HG02798 (cell line): ENCODE measurements around the gene AKAP8L.
"Not testable (repeated sequence)": the region's sequence is repeated elsewhere in the genome, so short reads cannot be mapped to it uniquely, and the experiment has no call there.

Experiments
- ATAC-seq: cut with Tn5 transposase; IDR thresholded peaks from one replicate; pipeline ENCODE4 v1.9.1; 2021; ENCODE audit warnings: mild to moderate bottlenecking; ENCODE audit not compliant: unreplicated experiment, poor library complexity

The AKAP8L gene

DNA sequence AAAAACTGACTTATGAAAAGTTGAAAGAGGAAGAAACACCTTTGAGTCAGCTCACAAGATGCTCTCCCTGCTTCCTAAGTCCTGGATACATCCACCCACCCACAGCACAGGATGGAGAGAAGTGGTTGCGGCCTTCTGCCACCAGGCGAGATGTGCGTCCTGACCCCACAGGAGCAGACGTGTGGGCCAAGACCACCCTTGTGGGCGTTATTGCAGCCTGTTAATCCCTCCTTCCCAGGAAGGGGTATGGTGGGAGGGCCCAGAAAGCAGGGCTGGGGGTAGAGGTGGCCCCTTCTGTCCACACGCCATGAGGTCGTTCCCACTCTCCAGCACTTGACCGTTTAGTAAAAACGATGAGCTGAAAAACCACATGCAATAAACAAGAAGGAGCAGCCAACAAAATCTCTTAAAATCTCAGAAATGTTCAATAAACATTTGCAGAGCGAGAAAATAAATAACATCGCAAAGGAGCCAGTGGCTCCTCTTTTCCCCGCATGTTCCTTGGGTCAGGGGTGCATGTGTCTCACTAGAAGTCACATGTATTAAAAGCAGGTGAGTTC lies 2.4 kb upstream of the AKAP8L start:
- ATAC-seq = no peak

DNA sequence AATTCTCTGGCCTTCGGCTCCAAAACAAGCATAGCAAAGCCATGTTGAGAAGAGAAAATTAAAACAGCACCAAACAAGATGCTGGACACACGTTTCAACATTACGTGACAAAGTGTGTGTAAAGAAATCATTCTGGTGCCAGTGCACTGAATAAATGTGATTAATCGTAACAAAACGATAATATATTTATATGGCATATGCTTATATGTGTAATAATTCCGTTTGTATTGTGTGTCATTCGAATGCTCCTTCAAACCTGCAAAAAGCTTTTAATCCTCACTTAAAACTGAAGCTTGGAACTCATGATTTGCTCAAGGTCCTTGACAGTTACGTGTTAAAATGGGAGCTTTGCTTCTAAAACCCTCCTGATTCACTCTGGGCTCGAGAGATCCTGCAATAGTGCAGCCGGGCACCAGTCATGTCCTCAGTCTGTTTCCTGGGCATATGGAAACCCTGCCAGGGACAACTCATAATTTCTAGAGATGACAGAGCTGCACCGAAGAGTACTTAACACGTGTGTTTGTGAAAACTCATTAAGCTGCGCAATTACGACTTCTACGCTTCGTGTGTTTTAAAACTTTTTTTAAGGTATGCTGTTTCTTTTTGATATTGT lies 731 bp upstream of the AKAP8L start:
- no peak for ATAC-seq

DNA sequence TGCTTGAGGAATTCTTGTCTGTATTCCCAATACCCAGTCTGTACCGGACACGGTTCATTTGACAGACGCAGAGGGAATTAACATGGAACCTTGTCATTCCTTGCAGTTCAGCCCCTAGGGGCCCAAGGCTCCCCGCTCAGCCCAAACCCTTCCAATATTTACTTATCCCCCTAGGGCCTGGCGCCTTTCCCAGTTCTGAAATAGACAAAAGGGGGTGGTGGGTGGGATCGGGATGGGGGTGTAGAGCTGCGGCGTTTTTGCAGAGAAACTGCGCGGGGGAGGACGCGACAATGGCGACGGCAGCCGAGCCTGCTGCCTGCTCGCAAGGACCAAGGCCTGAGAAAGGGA lies 583 bp downstream of the AKAP8L start:
- no peak for ATAC-seq

DNA sequence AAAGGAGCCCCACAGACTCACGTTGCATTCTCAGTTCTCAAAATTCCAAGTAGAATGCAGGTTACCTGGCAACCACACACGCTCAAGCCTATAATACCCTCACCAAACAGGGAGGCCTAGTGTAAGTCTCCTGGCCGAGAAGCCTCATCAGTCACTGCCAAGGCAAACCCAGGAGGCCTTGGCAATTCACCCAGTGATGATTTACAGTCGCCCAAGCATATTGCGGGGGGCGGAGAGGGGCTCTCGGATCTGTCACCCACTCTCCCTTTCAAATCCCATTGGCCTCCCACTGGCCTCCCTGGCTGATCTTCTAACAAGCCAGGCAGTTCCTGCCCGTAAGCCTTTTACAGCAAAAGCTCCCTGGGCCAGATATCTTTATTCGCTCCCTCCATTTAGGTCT lies 1.1 kb downstream of the AKAP8L start:
- ATAC-seq = no peak

DNA sequence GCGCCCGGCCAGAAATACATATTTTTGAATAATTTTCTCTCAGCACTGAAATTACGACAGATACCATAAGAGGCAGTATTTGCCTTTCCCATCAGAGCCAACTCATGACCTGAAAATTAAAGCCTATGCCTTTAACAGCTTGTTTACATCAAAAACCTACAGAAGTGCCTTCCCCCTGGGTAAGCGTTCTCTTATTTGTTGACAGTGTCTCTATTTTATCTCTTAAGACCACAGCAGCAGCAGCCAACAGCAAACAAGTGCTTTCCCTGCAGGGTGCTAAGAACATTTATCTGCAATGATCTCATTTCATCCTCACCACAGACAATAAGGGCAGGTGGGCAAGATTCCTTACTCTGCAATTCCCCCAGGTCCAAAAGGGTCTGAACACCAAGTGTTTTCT lies 6.0 kb downstream of the AKAP8L start:
- no peak for ATAC-seq

DNA sequence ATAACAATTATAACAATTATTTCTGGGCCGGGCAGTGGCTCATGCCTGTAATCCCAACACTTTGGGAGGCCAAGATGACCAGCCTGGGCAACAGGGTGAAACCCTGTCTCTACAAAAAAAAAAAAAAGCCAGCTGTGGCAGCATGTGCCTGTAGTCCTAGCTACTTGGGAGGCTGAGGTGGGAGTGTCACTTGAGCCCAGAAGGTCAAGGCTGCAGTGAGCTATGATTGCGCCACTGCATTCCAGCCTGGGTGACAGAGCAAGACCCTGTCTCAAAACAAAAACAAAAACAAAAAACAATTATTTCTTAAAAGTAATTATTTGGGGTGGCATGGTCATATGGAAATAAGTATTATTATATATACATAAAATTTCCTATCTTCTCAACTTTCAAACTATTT lies 7.4 kb downstream of the AKAP8L start:
- ATAC-seq = not testable (repeated sequence)

DNA sequence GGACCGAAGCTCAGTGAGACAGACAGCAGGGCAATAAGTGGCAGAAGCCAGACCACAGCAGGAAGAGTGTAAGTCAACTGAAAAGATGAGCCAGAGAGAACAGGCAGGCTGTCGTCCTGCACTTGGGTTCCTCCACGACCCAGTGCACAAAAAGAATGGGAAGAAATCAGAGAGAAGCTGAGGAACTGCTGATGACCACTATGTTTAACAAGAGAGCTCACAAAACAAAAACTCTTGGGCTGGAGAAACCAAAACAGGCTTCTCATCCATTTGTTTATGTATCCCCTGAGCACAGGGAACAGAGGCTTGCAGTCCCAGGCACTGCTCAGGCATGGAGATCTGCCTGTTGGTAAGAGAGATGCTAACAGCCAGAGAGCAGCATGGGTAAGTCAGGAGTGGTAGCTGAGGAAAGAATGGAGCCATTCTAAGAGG lies 14.0 kb downstream of the AKAP8L start:
- no peak for ATAC-seq

DNA sequence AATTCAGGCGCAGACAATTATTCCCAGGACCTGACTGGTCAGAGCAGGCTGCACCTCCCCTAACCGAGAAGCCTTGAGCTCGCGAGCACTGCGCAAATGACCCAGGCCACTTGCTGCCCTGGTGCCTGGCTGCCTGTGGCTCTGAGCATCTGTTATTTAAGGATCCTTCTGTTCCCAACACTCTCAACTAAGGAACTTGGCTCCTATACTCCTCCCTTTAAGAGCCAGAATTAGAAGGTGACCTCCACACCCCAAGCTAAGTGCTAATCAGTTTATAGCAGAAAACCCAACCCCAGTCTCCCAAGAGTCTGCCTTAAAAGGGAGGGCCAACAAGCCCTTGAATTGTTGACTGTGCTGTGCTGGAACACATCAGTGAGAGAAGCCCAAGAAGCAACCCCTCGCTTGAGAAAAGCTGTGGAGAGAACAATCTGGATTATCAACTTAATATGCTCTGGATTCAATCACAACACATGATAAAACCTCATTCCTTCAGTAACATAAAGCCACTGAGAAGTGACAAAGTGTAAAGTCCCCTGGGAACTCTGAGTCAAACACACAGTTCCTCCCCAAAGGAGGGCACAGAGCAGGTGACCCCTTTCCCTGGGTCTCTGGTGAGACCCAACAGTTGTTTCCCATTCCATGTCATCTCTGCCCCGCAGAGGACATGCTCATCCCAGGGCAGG lies 14.6 kb downstream of the AKAP8L start:
- ATAC-seq = no peak

DNA sequence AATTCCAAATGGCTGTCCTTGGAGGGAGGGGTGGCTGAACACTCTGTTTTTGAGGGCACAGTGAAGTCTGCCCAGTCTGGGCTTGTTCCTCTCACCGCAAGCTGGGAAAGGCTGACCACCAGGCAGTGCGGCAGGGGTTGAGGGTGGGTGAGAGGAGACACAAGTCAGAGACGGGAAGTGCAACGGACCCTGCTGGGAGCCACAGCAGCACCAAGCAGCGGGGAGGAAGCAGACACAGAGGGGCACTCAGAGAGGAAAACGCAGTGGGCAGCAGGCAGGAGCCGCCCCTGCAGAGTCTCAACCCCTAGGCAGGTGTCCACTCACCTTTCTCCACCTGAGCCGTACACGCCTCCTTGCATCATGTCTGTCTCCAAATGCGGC lies 15.6 kb downstream of the AKAP8L start:
- no peak for ATAC-seq

DNA sequence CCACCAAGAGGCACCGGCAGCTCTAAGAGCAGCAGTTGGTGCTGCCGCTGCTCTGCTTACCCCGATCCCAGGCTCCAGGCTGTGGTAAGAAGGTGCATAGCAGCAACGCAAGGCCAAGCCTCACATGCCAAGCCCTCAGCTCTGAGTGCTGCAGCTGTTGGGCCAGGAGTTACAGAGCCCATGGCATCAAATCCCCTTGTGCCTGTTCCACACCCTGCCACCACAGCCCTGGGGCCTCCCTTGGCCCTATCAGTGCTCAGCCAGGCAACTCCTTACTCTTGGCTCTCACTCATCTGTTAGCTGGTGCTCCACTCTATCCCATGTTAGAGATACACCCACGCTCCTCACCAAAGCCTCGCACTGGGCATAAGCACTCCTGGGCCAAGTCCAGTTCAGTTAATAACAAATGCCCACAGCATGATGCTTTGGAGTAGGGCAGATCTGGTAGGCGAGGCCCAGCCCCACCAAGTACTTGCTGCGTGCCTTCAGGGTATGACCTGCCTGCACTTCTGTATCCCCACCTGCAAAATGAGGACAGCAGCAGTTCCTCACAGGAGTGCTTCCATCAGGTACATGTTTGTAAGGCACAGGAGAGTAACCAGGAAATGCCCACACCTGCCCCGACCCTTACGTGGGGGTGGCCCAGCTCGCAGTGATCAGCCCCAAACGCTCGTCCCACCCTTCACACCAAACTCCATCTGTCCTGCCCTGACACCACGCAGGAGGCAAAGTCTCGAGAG lies 16.2 kb downstream of the AKAP8L start:
- ATAC-seq = no peak

DNA sequence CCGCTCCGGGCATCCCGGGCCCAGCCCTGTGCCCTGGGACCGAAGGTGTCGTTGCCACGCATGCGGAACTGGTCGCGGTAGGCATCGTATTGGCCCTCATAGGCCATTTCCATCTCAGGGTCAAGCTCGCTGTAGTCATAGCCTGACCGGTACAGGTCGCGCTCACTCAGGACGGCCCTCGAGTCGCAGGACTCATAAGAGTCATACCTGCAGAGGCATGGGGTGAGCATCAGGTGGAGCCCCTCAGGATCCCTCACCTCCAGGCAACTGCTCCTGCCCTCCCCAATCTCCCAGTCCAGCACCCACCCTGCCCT lies 17.4 kb downstream of the AKAP8L start:
- no peak for ATAC-seq

DNA sequence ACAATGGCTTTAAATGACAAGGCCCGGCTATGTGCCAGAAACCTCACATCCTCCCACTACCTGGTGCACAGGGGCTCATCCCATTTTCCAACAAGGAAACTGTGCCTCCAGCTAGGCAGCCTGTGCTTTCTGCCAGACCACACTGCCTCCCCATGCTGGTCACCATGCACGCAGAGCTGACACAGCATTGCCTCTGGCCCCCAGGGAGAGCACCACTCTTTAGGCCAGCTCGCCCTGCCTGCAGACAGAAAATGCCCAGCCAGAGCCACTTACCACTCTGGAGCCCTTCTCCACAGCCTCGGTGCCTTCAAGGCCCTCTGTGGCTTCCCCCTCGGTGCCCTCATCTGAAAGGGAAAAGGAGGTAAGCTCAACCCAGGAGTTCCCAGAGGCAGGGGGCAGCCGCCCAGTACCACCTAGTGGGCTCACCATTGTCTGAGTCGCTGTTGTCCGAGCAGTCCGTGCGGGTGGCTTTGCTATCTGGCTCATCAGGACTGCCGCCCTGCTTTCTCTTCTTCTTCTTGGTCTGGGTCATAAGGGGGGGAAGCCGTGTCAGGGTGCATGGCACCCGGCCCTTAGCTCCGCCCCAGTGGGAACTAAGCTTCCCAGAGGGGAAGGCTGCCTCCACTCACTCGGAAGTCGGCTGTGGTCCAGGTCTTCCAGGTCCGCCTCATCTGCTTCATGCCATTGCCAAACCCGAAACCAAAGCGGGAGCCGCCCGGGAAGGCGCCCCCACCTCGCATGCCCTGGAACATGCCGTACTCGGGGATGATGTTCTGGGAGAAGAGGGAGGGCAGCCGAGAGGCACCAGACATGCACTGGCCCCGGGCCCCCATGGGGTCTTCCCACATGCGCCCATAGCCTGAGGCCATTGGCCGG lies 18.0 kb downstream of the AKAP8L start:
- no peak for ATAC-seq

DNA sequence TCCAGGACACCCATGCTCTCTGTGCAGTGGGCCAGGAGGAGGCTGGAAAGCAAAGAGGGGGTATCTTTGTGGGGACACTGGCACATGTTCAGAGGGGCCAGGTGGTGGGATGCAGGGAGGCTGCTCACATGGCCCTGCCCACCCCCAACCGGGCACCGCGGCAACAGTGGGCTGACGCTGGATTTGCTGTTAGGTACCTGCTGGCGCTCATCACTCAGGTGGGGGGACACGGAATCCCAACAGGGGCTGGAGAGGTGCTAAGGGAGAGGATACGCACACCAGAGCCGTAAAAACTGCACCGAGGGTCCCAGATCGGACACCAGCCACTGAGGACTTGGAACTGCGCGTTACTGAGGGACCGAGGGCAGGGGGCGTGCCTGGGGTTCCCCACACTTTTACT lies 19.2 kb downstream of the AKAP8L start:
- ATAC-seq = no peak

DNA sequence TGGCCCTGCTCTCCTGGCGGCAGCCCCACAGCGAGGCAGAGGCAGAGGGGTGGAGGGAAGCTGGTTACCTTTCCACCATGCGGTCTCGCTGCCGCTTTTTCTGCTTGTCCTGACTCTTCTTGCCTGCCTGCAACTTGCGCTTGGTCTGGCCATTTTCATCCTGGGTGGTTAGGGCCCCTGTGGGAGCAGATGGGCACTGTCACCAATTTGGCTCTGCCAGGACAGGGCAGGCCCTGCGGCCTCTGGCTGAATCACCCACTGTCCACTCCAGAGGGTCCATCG lies 19.6 kb downstream of the AKAP8L start:
- no peak for ATAC-seq

DNA sequence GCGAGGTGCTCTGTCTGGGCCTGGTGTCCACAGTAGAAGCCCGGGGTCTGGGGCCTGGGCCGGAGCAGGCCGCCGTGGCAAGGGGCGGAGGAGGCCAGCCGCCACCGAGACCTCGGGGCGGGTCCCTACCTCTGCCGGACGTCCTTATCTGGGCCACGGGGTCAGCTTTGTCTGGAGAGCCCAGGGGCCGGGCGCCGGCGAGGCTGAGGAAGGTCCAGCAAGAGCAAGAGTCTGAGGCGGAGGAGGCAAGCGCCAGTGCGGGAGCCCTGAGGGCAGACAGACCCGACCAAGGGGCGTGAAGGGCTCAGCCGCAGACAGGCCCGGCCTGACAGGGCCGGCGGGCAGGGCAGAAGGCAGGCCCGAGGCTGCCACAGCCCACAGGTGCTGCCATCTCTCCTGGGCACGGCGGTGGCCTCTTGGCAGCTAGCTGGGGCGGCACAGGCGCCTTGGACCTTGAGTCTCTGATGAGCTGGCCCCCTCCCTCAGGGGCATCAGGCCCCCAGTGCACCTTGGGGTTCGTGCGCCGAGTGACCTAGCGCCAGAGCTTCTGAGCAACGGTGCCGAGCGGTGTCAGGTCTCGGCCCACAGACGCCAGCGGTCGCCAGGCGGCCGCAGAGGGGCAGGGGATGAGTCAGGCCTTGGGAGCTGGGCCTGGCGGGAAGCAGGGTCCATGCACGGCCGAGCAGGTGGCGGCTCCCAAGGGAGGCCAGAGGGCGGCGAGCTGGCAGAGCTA lies 20.1 kb downstream of the AKAP8L start:
- no peak for ATAC-seq

DNA sequence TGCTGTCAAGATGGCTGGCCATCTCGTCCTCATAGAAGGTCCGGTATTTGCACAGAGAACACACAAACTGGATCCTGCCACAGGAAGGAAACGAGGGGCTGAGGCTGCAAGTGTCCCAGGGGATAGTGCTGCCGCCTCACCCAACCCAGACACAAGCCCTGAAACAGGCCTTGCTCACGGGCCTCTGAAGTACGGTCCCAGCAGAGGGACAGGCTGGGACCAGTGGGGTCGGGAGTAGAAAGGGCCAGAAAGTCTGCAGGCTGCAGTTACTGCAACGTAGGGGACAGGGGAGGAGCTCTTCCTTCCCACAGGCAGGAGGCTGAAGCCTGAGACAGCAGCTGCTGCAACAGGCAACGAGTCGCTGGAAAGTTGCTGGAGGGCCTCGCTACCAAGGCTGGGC lies 21.0 kb downstream of the AKAP8L start:
- ATAC-seq = no peak

DNA sequence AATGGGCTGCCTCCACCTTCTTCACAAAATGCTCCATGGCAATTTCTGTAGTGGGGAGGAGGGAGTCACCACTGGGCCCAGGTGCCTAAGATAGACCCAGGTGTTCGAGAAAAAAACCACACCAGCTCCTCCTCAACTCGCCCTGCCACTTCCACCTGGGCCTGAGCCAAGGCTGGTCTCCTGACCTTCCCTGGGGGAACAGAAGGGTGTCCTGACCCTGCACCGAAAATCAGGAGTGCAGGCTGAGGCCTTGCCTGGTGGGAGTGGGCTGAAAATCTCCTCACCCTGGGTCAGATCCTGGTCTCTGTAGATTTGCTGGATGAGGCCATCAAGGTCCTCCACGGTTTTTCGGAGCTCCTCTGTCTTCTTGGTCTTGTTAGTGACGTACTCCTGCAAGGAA lies 21.6 kb downstream of the AKAP8L start:
- no peak for ATAC-seq

DNA sequence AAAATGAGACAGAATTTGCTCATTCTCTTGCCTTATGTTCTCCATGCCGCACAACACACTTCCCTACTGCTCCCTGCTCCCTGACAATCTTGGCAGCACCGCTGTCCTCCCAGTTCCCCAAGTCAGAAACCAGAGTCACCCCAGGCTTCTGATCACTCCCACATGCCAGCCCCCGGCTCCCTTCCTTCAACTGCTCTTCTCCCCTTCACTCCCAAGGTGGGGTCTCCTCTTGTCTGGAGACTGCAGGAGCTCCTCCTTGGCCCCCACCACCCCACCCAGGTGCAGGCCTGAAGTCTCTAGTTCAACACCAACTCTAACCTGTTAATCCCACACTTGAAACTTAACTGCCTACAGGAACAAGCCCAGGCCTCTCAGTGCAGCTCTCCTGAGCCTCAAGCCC lies 22.4 kb downstream of the AKAP8L start:
- no peak for ATAC-seq

DNA sequence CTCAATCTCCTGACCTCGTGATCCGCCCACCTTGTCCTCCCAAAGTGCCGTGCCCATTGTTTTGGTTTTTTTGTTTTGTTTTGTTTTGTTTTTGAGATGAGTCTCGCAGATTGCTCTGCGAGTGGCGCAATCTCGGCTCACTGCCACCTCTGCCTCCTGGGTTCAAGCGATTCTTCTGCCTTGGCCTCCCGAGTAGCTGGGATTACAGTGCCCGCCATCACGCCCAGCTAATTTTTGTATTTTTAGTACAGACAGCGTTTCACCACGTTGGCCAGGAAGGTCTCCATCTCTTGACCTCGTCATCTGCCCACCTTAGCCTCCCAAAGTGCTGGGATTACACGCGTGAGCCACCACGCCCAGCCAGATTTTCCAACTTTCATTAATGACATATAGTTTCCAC lies 23.5 kb downstream of the AKAP8L start:
- ATAC-seq = not testable (repeated sequence)

DNA sequence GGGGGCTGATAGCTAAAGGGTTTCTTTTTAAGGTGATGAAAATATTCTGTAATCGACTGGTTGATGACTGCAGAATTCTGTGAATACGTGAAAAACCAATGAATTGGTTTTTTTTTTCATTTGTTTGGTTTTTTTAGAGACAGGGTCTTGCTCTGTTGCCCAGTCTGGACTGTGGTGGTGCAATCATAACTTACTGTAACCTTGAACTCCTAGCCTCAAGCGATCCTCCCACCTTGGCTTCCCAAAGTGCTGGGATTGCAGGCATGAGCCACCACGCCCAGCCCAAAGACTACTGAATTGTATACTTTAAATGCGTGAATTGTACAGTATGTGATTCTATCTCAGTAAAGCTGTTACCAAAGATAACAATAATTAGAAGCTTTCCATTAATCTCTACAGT lies 24.4 kb downstream of the AKAP8L start:
- no peak for ATAC-seq
